GM03348 (cell line): Measurements from ENCODE around the gene TEAD4.
A peak's percentile ranks its signal among the peaks of the same experiment; 100 is the strongest.
"Not testable (repeated sequence)": the region's sequence is repeated elsewhere in the genome, so short reads cannot be mapped to it uniquely, and the experiment has no call there.

Experiments used
- DNase-seq: peaks from one replicate; pipeline ENCODE4 v3.0.0; 2012; ENCODE audit warnings: low spot score

Gene TEAD4

GRCh38 chr12:3048540-3048939 is 89.3 kb downstream of the TEAD4 start:
- no peak for DNase-seq

GRCh38 chr12:3049176-3049575 is 90.0 kb downstream of the TEAD4 start:
- no peak for DNase-seq

- no peak for DNase-seq
Observed at GRCh38 chr12:3049611-3050249, 90.5 kb downstream of the TEAD4 start.

GRCh38 chr12:3054374-3054773 is 95.2 kb downstream of the TEAD4 start:
- no peak for DNase-seq

- DNase-seq = peak; percentile 39
Observed at GRCh38 chr12:3055026-3055703, 96.0 kb downstream of the TEAD4 start.

- DNase-seq = peak; percentile 13
Observed at GRCh38 chr12:3055704-3056467, 96.7 kb downstream of the TEAD4 start.

- DNase-seq = peak; percentile 80
Observed at GRCh38 chr12:3061059-3061458, 101.9 kb downstream of the TEAD4 start.

- DNase-seq = no peak
Observed at GRCh38 chr12:3061501-3062215, 102.5 kb downstream of the TEAD4 start.

- no peak for DNase-seq
Observed at GRCh38 chr12:3065300-3065699, 106.1 kb downstream of the TEAD4 start.

- not testable (repeated sequence) for DNase-seq
Observed at GRCh38 chr12:3065846-3066245, 106.6 kb downstream of the TEAD4 start.

- no peak for DNase-seq
Observed at GRCh38 chr12:3069714-3070113, 110.5 kb downstream of the TEAD4 start.

GRCh38 chr12:3071107-3071506 is 111.9 kb downstream of the TEAD4 start:
- DNase-seq = no peak

GRCh38 chr12:3071710-3072109 is 112.5 kb downstream of the TEAD4 start:
- DNase-seq = no peak

GRCh38 chr12:3073438-3074250 is 114.4 kb downstream of the TEAD4 start:
- DNase-seq = peak; percentile 92

- no peak for DNase-seq
Observed at GRCh38 chr12:3075315-3075714, 116.1 kb downstream of the TEAD4 start.

- DNase-seq = peak; percentile 96
Observed at GRCh38 chr12:3076730-3077571, 117.8 kb downstream of the TEAD4 start, which contains the start of gene TSPAN9. TSS of gene TSPAN9 (plus strand) at chr12:3077379. CDS start at chr12:3201194, 123,815 bp downstream.

- DNase-seq = peak; percentile 40
Observed at GRCh38 chr12:3077572-3078081, 118.4 kb downstream of the TEAD4 start.

GRCh38 chr12:3078086-3078820 is 119.1 kb downstream of the TEAD4 start:
- DNase-seq = no peak

- no peak for DNase-seq
Observed at GRCh38 chr12:3081091-3081490, 121.9 kb downstream of the TEAD4 start.

- no peak for DNase-seq
Observed at GRCh38 chr12:3081886-3082285, 122.7 kb downstream of the TEAD4 start.
